GM21576 (cell line): ENCODE results near the gene KDM4F.

Experiments
- ATAC-seq: cut with Tn5 transposase; IDR thresholded peaks from one replicate; pipeline ENCODE4 v1.9.1; 2021; ENCODE audit warnings: mild to moderate bottlenecking, moderate library complexity; ENCODE audit not compliant: unreplicated experiment

KDM4F gene

DNA sequence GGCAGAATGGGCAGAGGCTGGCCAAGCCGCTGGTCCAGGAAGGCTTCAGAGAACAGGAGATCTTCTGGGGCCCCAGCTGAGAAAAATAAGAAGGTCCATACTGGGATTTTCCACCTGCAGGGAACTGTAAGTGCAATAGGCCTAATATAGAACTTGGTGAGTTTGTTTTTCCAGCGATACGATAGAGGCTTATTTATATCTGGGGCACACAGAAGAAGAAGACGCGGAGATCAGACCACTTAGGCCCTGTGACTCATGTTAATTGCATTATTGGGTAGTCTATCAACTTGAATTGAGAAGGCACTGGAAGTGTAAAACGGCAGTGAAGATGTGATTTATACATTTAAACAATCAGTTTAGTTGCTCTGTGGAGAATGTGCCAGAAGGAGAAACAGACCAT is 9.8 kb downstream of the KDM4F start:
- ATAC-seq: no peak

DNA sequence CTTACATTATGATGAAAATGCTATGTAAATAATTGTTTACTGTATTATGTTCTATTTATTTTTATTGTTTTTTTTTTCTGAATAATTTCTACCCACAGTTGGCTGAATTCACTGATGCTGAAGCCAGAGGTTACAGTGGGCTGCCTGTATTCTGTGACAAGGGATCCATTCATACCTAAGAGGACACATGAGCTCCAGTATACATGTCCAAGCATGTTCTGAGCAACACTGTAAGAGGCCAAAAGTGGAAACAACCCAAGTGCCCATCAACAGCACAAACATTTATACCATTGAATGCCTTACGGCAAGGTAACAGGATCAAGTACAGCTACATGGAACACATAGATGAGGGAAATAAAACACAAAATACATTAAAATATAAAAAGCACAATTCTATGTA is 16.1 kb downstream of the KDM4F start:
- ATAC-seq: no peak

DNA sequence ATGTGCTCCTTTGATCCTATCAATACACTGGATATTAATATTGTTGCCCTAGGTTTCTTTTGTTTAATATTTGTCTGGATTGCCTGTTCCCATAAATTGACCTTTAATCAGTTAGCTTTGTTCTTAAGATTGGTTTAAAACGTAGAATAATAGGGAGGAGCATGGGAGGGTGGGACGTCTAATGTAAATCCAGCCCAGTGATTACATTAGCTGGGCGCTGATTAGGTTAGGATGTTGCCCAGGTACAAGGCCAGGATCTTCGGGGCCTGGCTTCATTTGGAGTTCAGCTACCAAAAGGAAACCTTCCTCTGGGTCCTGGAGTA is 17.5 kb downstream of the KDM4F start, which contains the start of gene SRSF8:
TSS of gene SRSF8 (plus strand) at position 204 of the 323 bp plus-strand sequence. CDS start 308 bp downstream, outside the sequence.
- ATAC-seq: peak; percentile 32

DNA sequence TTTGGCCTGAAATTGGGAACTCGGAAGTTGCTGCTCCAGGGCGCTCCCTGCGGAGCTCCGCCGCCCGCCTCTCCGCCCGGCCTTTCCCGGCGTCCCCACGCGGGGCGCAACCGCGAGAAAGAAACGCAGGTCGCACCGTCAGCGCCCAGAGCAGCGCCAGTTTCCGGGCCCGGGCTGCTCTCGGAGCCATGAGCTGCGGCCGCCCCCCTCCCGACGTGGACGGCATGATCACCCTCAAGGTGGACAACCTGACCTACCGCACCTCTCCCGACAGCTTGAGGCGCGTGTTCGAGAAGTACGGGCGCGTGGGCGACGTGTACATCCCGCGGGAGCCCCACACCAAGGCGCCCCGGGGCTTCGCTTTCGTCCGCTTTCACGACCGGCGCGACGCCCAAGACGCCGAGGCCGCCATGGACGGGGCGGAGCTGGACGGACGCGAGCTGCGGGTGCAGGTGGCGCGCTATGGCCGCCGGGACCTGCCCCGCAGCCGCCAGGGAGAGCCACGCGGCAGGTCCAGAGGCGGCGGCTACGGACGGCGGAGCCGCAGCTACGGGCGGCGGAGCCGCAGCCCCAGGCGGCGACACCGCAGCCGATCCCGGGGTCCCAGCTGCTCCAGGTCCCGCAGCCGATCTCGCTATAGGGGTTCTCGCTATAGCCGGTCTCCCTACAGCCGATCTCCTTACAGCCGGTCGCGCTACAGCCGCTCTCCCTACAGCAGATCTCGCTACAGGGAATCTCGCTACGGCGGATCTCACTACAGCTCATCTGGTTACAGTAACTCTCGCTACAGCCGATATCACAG is 18.0 kb downstream of the KDM4F start:
- peak; percentile 56 for ATAC-seq

DNA sequence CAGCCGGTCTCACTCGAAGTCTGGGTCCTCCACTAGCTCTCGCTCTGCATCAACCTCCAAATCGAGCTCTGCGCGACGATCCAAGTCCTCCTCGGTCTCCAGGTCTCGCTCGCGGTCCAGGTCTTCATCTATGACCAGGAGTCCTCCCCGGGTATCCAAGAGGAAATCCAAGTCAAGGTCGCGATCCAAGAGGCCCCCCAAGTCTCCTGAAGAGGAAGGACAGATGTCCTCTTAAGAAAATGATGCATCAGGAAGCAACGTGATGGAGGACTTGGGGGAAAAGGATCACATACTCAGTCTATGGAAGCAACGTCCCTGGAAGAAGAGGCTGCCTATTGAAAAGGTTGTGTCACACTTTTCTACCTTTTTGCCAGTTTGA is 18.6 kb downstream of the KDM4F start:
- ATAC-seq: no peak

DNA sequence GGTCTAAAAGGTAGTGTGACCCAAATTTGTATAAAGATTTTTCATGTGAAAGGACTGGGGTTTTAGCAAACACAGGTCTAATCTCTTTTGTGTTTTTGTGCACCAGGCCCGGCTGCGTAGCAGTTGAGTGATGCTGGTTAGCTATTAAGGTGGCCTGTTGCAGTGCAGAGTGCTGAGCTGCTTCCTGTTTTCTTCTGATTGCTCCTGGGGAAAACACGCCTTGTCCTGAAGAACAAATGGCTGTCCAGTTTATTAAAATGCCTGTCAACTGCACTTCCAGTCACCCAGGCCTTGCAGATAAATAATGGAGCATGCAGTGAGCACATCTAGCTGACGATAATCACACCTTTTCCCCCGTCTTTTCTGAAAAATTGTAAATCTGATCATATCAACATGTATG is 19.3 kb downstream of the KDM4F start:
- ATAC-seq: peak; percentile 68

DNA sequence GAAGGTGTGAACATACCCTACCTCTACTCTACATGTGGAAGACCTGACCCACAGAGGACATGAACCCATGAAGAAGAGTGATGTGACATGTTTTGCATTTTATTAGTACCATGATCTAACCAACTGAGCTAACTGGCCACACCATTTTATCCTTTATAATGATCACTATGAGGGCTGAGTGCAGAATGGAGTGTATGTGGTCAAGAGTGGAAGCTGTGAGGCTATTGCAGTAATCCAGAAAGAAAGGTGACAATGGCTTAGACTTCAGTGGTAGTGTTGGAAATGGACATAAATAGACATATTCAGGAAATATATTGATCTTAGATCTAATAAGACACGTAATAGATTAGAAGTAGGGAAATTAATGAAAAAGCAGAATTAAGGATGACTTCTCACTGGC is 21.2 kb downstream of the KDM4F start:
- no peak for ATAC-seq

DNA sequence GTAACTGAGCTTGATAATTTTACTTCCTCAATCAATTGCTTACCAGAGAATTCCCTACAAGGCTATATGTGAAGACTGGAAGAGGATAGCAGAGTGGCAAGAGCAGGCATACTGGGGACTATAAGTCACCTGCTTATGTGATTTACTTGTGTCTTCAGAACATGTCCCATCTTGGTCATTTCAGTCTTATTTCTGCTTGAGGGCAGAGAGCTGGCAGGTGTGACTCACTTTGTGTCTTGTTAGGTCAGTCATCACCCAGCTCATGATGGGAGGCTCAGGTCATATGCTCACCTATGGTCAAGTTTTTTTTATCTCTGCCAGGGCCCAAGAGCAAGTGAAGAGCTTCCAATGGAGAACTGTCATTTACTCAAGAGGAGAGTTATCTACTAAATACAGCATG is 23.7 kb downstream of the KDM4F start:
- ATAC-seq: no peak

DNA sequence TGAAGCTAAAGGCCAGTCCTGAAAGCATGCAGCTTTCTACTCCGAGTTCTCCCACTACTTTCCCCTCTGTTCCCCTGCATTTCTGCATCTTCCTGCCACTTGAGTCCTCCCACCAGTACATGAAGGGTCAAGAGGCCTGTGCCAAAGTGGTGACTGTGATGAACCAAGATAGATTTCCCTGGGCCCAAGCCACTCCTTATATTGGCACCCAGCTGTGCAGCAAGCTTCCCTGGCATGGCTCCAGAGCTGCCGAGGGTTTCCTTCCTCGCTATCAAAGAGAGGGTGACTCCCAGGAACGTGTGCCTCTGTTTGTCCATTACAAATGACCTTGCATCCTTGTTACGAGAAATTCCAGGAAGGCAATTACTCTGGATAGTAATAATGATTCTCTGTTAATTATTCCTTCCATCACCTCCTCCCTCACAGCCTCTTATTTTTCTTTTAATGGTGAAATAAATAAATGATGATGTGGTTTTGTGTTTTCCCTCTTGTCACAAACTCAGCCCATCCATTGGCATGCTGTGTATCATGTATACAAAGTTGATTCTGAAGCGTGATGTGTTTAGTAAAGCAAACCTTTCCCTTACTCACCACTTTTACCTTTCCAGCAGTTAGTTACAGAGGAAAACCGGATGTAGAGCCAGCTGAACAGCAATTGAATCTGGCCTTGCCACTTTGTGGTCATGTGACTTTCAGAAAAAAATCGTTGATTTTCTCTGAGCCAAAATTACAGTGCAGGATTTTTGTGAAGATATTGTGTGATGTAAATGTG is 25.8 kb downstream of the KDM4F start:
- ATAC-seq: no peak

DNA sequence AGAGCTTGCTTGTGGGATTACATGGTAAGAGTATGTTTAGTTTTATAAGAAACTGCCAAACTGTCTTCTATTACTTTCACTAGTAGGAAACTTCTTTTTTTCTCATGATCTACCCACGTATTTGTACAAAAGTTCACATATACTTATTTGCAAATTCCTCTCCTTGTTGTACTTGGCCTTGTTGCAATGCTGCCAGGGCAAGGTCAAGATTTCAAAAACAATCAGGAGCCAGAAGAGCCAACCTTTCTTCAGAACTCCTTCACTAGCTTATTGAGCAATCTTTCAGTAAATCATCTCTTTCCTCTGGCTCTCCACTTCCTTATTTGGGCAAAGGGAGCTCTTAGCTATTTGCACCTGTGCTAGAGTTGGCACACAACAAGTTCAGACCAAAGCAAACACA is 27.2 kb downstream of the KDM4F start:
- peak; percentile 64 for ATAC-seq

DNA sequence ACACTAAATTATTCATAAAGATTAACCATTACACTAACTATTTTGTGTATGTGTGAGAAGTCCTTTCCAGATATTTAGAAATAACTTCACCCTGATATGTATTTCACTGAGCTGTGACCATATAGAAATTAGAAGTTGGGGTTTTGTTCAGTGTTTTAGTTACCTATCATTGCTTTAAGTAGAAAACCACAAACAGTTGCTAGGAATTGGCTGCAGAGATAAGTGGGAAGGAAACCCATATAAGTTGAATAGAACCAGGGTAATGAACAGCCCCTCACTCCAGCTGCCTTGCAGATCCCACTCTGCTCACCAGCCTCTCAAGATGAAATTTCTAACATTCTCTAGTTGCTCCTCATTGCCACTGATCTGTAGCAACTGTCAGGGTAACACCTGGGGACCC is 27.8 kb downstream of the KDM4F start:
- ATAC-seq: no peak

DNA sequence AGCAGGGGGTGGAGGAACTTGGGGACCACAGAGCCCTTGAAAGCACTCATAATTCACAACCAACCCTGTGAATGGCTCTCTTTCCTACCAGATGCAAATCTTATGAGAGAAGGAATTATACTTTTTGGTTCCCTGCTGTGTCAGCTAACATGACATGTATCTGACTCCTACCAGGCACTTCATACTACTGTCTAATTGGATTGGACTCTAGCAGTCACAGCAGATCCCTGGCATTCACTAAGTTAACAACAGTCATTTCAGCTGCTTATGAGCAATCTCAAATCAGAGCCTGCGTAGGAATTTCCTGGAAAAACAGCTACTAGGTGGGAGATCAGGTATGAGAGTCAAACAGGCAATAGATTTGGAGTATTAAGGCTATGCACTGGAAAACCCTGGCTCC is 29.3 kb downstream of the KDM4F start:
- no peak for ATAC-seq

DNA sequence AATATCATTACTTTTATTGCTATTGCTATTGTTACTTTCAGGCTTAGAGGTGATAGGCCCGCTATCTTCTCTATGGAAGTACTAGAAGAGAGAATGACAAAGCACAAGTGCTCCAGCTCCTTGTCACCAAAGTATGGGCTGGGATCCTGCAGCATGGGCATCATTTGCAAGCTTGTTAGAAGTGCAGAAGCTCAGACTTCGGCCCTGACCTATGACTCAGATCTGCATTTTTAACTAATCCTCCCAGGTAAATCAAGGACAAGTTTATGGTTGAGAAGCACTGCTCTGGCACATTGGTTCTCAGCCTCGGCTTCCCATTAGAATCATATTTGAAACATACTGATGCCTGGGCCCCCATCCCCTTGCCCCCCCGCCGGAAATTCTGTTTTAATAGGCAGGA is 31.8 kb downstream of the KDM4F start:
- ATAC-seq: no peak

DNA sequence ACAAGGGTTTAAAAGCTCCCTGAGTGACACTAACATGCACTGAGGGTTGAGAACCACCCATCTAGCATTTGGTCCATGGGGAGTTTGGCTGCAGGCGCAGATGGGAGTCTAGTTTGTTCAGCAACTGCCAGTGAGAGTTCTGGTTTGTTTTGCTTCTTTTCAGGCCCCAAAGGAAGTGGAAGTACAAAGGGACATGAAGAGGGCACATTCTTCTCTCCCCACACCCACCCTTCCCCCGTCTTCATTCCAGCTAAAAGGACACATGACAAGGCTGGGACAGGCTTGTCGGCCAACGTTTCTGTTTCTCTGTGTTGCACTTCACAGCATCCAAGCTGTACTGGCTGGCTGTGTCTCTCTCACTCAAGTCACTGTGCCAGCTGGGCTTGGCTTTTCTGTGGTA is 32.2 kb downstream of the KDM4F start:
- no peak for ATAC-seq

DNA sequence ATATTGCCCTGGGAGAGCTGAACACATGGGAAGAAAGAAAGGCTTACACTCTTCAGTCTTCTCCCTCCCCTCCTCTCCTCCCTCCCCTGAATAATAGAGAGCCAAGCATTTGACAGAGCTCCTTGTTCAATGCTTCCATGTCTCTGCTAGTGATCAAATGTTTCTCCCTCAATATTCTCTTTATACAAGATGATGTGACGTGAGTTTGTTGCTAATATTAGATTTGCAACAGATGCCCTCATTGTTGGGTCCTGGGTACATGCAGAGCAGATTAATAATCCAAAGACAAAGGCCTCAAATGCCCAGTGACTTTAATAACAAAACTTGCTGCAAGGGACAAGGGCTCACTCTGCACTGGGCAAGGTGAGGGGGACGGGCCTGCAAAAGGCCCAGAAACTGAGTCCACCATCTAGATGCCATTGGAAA is 33.4 kb downstream of the KDM4F start:
- no peak for ATAC-seq

DNA sequence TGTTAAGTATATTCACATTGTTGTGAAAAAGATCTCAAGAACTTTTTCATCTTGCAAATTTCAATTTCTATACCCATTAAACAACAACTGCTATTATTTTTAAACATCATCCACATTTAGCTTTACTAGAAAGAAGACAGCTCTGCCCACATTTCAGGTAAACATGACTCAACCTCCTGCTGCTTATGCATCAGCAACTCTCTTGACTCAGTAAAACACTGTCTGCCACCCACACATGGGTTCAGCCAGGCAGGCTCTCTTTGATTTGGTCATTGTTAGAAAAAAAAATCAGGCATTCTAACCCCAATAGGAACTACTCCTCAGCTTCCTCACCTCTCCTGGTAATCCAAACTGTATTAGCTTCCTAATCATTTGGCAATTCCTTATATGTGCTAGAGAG is 35.3 kb downstream of the KDM4F start:
- peak; percentile 40 for ATAC-seq

DNA sequence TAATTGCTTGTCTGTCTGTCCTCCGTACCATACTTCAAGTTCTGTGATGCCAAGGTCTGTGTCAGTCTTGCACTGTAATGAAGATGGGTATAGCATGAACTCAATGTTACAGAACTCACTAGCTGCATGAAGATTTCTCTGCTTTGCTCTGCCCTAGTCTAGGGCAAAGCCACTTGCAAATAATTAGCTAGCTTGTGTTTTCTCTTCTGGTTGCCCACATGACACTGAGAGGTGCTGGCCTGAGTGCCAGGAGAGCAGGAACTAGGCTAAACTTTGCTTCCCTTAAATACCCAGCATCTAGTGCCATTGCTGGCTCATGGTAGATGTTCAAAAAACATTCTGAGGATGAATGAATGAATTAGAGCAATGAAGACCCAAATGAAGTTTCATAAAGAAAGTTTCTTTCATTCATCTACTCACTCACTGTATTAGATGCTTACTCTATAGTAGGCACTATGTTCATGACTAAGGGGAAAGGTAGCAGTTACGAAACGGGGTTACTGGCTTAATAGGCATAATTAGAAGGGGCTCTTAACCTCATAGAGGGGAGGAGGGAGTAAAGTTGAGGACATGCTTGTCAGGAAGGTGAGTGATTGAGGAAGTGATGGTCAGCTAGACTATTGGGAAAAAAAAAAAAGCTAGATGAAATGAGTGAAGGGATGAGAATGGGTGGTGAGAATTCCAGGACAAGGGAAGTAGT is 36.0 kb downstream of the KDM4F start:
- no peak for ATAC-seq

DNA sequence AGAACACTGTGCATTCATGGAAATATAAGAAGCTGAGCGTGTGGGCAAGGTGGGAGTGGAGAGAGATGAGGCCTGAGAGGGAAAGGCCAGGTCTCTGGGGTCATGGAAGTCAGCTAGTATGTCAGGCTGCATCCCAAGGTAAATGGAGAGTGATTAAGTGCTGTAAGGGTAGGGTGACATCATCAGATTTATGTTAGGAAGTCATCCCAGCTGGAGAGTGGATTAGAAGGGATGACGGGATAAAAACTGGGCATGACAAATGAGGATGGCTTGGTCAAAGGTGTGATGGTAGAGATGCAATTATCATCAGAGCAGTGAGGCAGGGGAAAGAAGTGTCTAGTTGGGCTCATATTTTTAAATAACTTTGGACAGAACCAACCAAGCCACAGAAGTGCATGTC is 36.9 kb downstream of the KDM4F start:
- ATAC-seq: no peak

DNA sequence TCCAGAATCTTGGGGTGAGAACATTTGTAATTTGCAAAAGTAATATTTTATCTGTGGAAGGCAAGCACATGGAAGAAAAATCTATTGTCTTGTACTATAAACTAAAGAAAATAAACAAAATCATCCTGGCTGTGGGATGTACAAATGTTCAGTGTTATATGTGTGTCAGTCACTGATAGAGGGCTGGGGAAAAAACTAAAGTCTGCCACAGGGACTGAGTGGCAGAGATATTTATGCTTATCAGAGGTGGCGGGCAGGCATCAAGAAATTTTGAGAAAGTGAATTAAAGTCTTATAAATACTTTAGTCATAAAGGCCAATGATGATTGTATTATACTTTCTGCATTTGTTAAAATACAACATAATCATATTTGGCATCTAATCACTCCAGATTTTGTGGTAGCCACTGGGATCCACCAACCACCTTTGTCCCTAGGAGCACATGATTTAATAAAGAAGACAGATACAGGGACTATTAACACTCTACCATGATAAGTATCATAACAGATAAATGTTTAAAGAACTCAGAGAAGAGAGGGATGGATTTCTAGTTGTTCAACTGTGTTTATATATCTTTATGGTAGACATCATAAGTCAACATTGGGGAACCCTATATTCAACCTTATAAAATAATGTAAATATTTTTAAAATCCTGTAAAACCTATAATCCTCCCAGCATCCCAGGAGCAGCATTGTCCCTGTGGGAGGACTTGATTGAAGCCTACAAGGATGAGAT is 37.8 kb downstream of the KDM4F start:
- ATAC-seq: no peak

DNA sequence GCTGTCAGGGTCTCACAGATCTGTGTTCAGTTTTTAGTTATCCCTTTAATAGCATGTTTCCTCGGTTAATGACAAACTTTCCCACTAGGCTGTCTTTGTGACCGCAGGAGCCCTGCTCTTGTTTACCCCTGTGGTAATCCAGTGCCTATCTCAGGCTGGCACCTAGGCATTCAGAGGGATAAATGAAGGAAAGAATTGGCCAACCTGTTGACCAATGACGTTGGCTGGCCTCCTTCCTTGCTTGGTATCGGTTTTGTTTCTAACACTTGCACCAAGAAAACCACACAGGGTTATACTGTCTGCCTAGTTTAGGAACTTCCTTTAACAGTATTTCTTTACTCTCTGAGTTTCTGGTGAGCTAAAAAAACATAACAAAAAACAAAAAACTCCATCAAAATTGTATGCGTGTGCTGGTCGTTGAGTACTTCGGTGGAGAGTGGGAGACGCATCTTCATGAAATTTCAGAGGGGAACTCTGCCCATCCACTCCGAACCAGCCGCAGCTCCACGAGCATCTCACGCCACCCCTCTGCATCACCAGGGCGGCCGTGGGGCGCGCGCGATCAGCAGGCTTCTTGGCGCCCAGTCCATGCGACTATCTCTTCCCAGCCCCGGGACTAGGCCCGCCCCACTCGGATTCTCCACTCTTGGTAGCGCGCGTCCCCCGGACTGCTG is 39.9 kb downstream of the KDM4F start:
- peak; percentile 39 for ATAC-seq
